ENCODE measurements around the gene KLRF2.

KLRF2 gene

GRCh38 chr12:9909724-9910123 is 28.4 kb downstream of the KLRF2 start:
- no peak for DNase-seq (ENCODE audit: low read depth, low spot score)
- H3K4me1 ChIP-seq (ENCODE audit: control insufficient read depth, insufficient read depth, low read length), result no peaks in the 10 kb centered on the region
- H3K27me3 ChIP-seq (ENCODE audit: control insufficient read depth, insufficient read depth, low read length), result no peaks in the 10 kb centered on the region
- no peaks in the 10 kb centered on the region; the same call in 1 of the 2 replicates for H3K9me3 ChIP-seq (ENCODE audit: control insufficient read depth, insufficient read depth, low read length)
- H3K36me3 ChIP-seq (ENCODE audit: control insufficient read depth, insufficient read depth, low read length), result no peaks in the 10 kb centered on the region
- no peak overlapping the region for H3K27ac ChIP-seq (ENCODE audit: low read length)
- H3K4me3 ChIP-seq (ENCODE audit: low read length), result no peak overlapping the region

GRCh38 chr12:9910716-9911421 is 29.6 kb downstream of the KLRF2 start:
- H3K4me3 ChIP-seq (ENCODE audit: low read length), result no peak overlapping the region
- H3K27me3 ChIP-seq (ENCODE audit: control insufficient read depth, insufficient read depth, low read length), result no peaks in the 10 kb centered on the region
- no CpG with 5 or more reads among the region's 7 CpGs for WGBS (ENCODE audit: insufficient coverage, insufficient read length)
- no peaks in the 10 kb centered on the region for H3K4me1 ChIP-seq (ENCODE audit: control insufficient read depth, insufficient read depth, low read length)
- H3K36me3 ChIP-seq (ENCODE audit: control insufficient read depth, insufficient read depth, low read length), result no peaks in the 10 kb centered on the region
- no peak overlapping the region for H3K27ac ChIP-seq (ENCODE audit: low read length)
- no peaks in the 10 kb centered on the region; the same call in 1 of the 2 replicates for H3K9me3 ChIP-seq (ENCODE audit: control insufficient read depth, insufficient read depth, low read length)
- DNase-seq (ENCODE audit: low read depth, low spot score), result no peak

- H3K36me3 ChIP-seq (ENCODE audit: control insufficient read depth, insufficient read depth, low read length), result no peaks in the 10 kb centered on the region
- no peak overlapping the region for H3K27ac ChIP-seq (ENCODE audit: low read length)
- H3K4me3 ChIP-seq (ENCODE audit: low read length), result no peak overlapping the region
- no peaks in the 10 kb centered on the region; the same call in 1 of the 2 replicates for H3K9me3 ChIP-seq (ENCODE audit: control insufficient read depth, insufficient read depth, low read length)
- DNase-seq (ENCODE audit: low read depth, low spot score), result no peak
- H3K4me1 ChIP-seq (ENCODE audit: control insufficient read depth, insufficient read depth, low read length), result no peaks in the 10 kb centered on the region
- H3K27me3 ChIP-seq (ENCODE audit: control insufficient read depth, insufficient read depth, low read length), result no peaks in the 10 kb centered on the region
Measured at GRCh38 chr12:9911708-9912107, 30.4 kb downstream of the KLRF2 start.

- WGBS (ENCODE audit: insufficient coverage, insufficient read length), result no CpG with 5 or more reads among the region's 3 CpGs
- no peaks in the 10 kb centered on the region for H3K36me3 ChIP-seq (ENCODE audit: control insufficient read depth, insufficient read depth, low read length)
- DNase-seq (ENCODE audit: low read depth, low spot score), result no peak
- no peaks in the 10 kb centered on the region for H3K4me1 ChIP-seq (ENCODE audit: control insufficient read depth, insufficient read depth, low read length)
- H3K27me3 ChIP-seq (ENCODE audit: control insufficient read depth, insufficient read depth, low read length), result no peaks in the 10 kb centered on the region
- no peak overlapping the region for H3K27ac ChIP-seq (ENCODE audit: low read length)
- no peaks in the 10 kb centered on the region for H3K9me3 ChIP-seq (ENCODE audit: control insufficient read depth, insufficient read depth, low read length)
- no peak overlapping the region for H3K4me3 ChIP-seq (ENCODE audit: low read length)
Measured at GRCh38 chr12:9919443-9919842, 38.2 kb downstream of the KLRF2 start.

- Histone ChIP-seq H3K4me3 (ENCODE audit: low read length) (no peak overlapping the region), H3K9me3 (ENCODE audit: control insufficient read depth, insufficient read depth, low read length) (no peaks in the 10 kb centered on the region), H3K36me3 (ENCODE audit: control insufficient read depth, insufficient read depth, low read length) (no peaks in the 10 kb centered on the region), H3K4me1 (ENCODE audit: control insufficient read depth, insufficient read depth, low read length) (no peaks in the 10 kb centered on the region), H3K27ac (ENCODE audit: low read length) (no peak overlapping the region), H3K27me3 (ENCODE audit: control insufficient read depth, insufficient read depth, low read length) (no peaks in the 10 kb centered on the region)
- 100% methylated on average over 3 of the region's 10 CpGs for WGBS (ENCODE audit: insufficient coverage, insufficient read length)
- DNase-seq (ENCODE audit: low read depth, low spot score), result no peak
Measured at GRCh38 chr12:9920451-9920850, 39.2 kb downstream of the KLRF2 start.

GRCh38 chr12:9922429-9922828 is 41.1 kb downstream of the KLRF2 start:
- Histone ChIP-seq H3K27ac (ENCODE audit: low read length) (no peak overlapping the region), H3K36me3 (ENCODE audit: control insufficient read depth, insufficient read depth, low read length) (no peaks in the 10 kb centered on the region), H3K9me3 (ENCODE audit: control insufficient read depth, insufficient read depth, low read length) (no peaks in the 10 kb centered on the region), H3K4me3 (ENCODE audit: low read length) (no peak overlapping the region), H3K27me3 (ENCODE audit: control insufficient read depth, insufficient read depth, low read length) (no peaks in the 10 kb centered on the region), H3K4me1 (ENCODE audit: control insufficient read depth, insufficient read depth, low read length) (no peaks in the 10 kb centered on the region)
- WGBS (ENCODE audit: insufficient coverage, insufficient read length), result no CpG with 5 or more reads among the region's 1 CpG
- no peak for DNase-seq (ENCODE audit: low read depth, low spot score)

GRCh38 chr12:9925705-9926393 is 44.6 kb downstream of the KLRF2 start:
- Histone ChIP-seq H3K9me3 (ENCODE audit: control insufficient read depth, insufficient read depth, low read length) (no peaks in the 10 kb centered on the region), H3K27me3 (ENCODE audit: control insufficient read depth, insufficient read depth, low read length) (no peaks in the 10 kb centered on the region), H3K4me1 (ENCODE audit: control insufficient read depth, insufficient read depth, low read length) (no peaks in the 10 kb centered on the region), H3K36me3 (ENCODE audit: control insufficient read depth, insufficient read depth, low read length) (no peaks in the 10 kb centered on the region), H3K27ac (ENCODE audit: low read length) (no peak overlapping the region), H3K4me3 (ENCODE audit: low read length) (no peak overlapping the region)
- no CpG with 5 or more reads among the region's 5 CpGs for WGBS (ENCODE audit: insufficient coverage, insufficient read length)
- peak; percentile 52 for DNase-seq (ENCODE audit: low read depth, low spot score)

GRCh38 chr12:9926876-9927275 is 45.6 kb downstream of the KLRF2 start:
- Histone ChIP-seq H3K9me3 (ENCODE audit: control insufficient read depth, insufficient read depth, low read length) (no peaks in the 10 kb centered on the region), H3K27ac (ENCODE audit: low read length) (no peak overlapping the region), H3K4me1 (ENCODE audit: control insufficient read depth, insufficient read depth, low read length) (no peaks in the 10 kb centered on the region), H3K36me3 (ENCODE audit: control insufficient read depth, insufficient read depth, low read length) (no peaks in the 10 kb centered on the region), H3K27me3 (ENCODE audit: control insufficient read depth, insufficient read depth, low read length) (no peaks in the 10 kb centered on the region), H3K4me3 (ENCODE audit: low read length) (no peak overlapping the region)
- WGBS (ENCODE audit: insufficient coverage, insufficient read length), result no CpG with 5 or more reads among the region's 3 CpGs
- DNase-seq (ENCODE audit: low read depth, low spot score), result no peak

GRCh38 chr12:9928607-9929006 is 47.3 kb downstream of the KLRF2 start:
- DNase-seq (ENCODE audit: low read depth, low spot score), result no peak
- Histone ChIP-seq H3K9me3 (ENCODE audit: control insufficient read depth, insufficient read depth, low read length) (no peaks in the 10 kb centered on the region), H3K4me1 (ENCODE audit: control insufficient read depth, insufficient read depth, low read length) (no peaks in the 10 kb centered on the region), H3K27ac (ENCODE audit: low read length) (no peak overlapping the region), H3K27me3 (ENCODE audit: control insufficient read depth, insufficient read depth, low read length) (no peaks in the 10 kb centered on the region), H3K4me3 (ENCODE audit: low read length) (no peak overlapping the region), H3K36me3 (ENCODE audit: control insufficient read depth, insufficient read depth, low read length) (no peaks in the 10 kb centered on the region)
- WGBS (ENCODE audit: insufficient coverage, insufficient read length), result no CpG with 5 or more reads among the region's 3 CpGs

- no peaks in the 10 kb centered on the region for H3K4me1 ChIP-seq (ENCODE audit: control insufficient read depth, insufficient read depth, low read length)
- H3K9me3 ChIP-seq (ENCODE audit: control insufficient read depth, insufficient read depth, low read length), result no peaks in the 10 kb centered on the region
- no peak for DNase-seq (ENCODE audit: low read depth, low spot score)
- WGBS (ENCODE audit: insufficient coverage, insufficient read length), result no CpG with 5 or more reads among the region's 3 CpGs
- H3K27ac ChIP-seq (ENCODE audit: low read length), result no peak overlapping the region
- no peaks in the 10 kb centered on the region for H3K36me3 ChIP-seq (ENCODE audit: control insufficient read depth, insufficient read depth, low read length)
- no peak overlapping the region for H3K4me3 ChIP-seq (ENCODE audit: low read length)
- no peaks in the 10 kb centered on the region for H3K27me3 ChIP-seq (ENCODE audit: control insufficient read depth, insufficient read depth, low read length)
Measured at GRCh38 chr12:9931245-9931644, 50.0 kb downstream of the KLRF2 start.

GRCh38 chr12:9932270-9932669 is 51.0 kb downstream of the KLRF2 start, which contains the start of gene CLEC2A:
TSS of gene CLEC2A (minus strand) at chr12:9932370. CDS start at chr12:9932329, 41 bp downstream.
- no peak within 1 kb of the TSS for H3K4me3 ChIP-seq (ENCODE audit: low read length)
- WGBS (ENCODE audit: insufficient coverage, insufficient read length), result no CpG with 5 or more reads among the region's 6 CpGs
- no peaks in the 10 kb centered on the region for H3K9me3 ChIP-seq (ENCODE audit: control insufficient read depth, insufficient read depth, low read length)
- H3K27me3 ChIP-seq (ENCODE audit: control insufficient read depth, insufficient read depth, low read length), result no peaks in the 10 kb centered on the region
- no peaks in the 10 kb centered on the region for H3K4me1 ChIP-seq (ENCODE audit: control insufficient read depth, insufficient read depth, low read length)
- DNase-seq (ENCODE audit: low read depth, low spot score), result no peak
- H3K36me3 ChIP-seq (ENCODE audit: control insufficient read depth, insufficient read depth, low read length), result no peaks in the 10 kb centered on the region
- H3K27ac ChIP-seq (ENCODE audit: low read length), result no peak within 1 kb of the TSS
